ENCODE results near the gene CSMD2.
A peak's percentile ranks its signal among the peaks of the same experiment; 100 is the strongest.

CSMD2 gene

DNA sequence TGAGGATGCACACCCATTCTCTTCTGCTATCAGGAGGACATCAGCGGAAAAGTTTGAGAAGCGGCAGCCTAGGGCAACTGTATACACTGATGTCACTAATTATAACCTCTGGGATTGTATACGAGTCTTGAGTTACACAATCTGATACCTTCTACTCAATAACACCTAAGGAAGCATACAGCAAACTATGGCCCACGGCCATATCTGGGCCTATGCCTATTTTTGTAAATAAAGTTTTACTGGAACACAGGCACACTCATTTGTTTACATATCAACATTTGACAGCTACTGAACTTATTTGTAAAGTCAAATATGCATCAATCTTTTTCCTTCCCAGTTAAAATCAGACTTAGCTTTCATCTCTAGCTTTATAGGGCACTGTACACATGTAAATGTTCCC lies 505.4 kb downstream of the CSMD2 start:
- no peak for DNase-seq

GRCh38 chr1:33657833-33658232 lies 507.2 kb downstream of the CSMD2 start:
- DNase-seq: no peak

GRCh38 chr1:33656467-33657005 lies 508.5 kb downstream of the CSMD2 start:
- DNase-seq: no peak

- DNase-seq: peak; percentile 71
Measured at GRCh38 chr1:33655496-33655895, 509.5 kb downstream of the CSMD2 start.

DNA sequence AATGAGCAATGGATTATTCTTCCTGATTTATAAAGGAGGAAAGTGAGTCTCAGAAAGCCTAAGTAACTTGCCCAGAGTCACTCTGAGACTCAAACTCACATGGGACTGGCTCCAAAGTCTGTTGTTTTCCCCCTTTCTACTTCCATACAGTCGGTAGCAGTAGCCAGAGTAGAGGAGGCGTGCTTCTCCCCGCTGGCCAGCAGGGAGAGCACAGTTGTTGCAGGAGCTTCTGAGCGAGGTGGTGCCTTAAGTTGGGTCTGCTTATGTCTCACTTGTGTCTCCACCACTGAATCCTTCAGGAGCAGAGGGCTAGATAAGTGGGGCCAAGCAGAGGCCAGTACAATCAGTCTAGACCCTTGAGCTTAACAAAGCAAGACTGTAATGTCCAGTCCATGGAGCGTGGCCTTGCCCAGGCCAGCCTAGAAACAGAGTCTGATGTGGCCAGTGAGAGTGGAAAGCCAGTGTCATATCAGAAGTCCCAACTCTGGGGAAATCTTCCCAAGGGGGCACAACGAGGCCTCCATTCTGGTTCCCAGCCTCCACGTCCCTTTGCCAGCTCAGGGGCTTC lies 510.7 kb downstream of the CSMD2 start:
- DNase-seq: no peak

DNA sequence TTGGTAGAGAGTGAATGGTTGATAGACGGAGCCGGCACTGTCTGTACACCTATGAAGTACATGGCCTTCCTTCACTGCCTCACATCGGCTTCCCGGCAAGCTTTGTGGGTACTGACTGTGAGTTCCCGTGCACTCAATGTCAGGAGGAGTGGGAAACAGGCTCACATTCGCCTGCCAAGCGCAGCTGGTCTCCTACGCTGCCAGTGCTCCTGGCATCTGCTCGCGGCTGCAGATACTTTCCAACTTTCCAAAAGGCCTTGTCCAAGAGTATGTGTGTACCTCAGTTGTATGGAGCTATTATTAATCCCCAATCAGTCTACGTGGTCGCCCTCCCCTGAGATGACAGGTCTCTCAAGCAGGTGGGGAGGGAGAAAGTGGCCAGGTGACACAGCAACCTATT lies 511.8 kb downstream of the CSMD2 start:
- peak; percentile 49 for DNase-seq

- DNase-seq: no peak
Measured at GRCh38 chr1:33650708-33651107, 514.3 kb downstream of the CSMD2 start.

- no peak for DNase-seq
Measured at GRCh38 chr1:33649759-33650158, 515.3 kb downstream of the CSMD2 start.

- DNase-seq: no peak
Measured at GRCh38 chr1:33643216-33643615, 521.8 kb downstream of the CSMD2 start.

DNA sequence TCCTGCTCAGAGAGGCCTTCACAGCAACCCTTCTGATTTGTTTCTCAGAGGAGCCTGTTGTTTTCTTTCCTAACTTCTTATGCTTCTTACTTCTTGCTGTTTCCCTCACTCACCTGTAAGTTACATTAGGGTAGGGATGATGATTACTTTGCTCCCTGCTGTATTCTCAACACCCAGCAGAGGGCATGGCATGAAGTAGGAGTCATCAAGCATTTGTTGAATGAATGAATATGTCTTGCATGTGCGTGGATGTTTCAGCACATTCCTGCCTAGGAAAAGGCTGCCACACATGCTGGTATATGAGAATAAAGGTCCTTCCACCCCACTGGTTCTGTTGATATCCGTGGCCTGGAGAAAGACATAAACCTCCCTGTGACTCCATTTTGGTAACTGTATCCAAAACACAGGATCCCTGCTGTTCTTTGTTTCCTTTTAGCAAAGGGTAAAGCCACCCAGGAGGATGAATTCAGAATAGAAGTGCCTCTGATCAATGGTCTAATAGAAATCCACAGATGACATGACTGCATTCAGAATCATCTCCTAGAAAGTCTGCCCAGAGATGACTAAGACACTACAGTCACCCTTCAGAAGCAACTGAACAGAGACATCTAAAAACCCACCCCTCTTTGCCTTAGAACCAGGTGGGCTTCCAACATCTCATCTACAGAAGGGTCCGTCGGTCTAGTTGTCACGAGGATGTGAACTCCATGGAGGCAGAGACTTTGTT lies 523.8 kb downstream of the CSMD2 start:
- DNase-seq: no peak

DNA sequence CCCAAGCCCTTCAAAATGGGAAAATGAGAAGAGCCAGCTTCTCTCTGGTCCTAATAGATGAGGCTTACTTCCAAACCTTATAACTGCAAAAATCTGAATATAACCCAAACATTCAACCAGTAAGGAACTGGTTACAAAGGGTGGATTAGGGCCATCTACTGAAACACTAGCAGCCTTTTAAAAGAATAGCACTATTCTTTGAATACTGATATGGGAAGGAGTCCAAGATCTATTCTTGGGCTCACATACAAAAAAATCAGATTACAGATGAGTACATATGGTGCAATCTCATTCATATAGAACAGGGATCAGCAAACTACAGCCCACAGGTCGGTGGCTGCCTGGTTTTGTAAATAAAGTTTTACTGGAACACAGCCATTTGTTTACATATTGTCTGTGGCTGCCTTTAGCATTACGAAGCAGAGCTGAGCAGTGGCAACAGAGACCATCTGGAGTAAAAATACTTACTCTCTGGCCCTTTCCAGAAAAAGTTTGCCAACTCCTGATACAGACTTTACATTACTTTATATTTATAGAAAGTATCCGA lies 524.8 kb downstream of the CSMD2 start:
- DNase-seq: no peak

DNA sequence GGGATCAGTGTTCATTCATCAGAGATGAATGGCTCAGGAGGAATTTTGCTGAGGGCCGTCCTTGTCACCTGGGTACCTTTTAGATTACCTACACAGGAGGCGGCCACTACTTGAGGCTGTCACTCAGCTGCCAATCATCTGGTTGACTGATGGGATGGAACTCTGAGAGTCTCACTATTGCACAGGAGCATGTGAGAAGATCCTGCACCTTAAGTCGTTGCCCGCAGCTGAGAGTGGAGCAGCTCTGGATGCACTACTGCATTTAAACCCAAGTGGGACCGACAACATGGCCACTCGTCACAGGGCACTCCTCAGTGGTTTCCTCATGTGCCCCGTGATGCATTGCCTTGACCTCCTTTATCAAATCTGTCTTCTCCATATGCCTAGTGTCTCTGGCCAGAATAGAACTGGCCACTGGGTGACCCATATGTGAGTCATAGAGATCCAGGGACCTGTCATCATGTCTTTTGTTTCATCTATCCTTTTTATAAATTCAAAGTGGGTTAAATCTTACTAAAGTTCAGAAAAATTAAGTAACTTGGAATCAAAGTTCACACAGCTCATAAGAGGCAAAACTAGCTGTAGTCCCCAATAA lies 527.1 kb downstream of the CSMD2 start:
- no peak for DNase-seq

GRCh38 chr1:33636209-33636608 lies 528.8 kb downstream of the CSMD2 start:
- no peak for DNase-seq

DNA sequence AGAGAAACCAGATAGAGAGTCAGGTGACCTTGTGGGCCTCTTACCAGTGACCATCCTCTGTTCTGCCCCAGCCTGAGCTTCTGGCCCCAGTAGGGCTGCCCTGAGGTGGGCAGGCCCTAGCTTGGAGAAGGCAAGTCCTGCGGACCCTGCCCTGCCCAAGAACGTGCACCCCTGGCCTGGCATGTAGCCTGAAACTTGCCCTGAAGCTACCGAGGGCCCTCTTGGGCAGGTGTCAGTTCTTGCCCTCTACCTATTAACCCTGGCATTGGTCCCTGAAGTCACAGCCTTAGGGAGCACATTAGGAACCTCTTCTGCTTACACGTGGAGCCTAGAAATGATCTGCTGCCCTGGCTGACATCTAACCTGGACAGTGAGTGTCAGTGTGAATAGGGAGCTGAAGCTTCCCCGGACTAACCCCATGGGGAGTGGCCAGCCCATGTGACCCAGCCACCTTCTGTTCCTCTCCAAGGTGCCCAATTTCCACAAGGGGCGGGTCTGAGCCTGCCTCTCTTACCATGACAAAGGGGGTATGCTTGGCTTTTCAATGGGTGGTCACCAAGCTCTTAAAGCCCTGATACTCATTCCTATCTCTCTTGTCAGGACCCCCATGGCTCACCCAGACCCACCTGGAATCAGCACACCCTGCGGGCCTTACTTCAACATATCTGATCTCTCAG lies 529.6 kb downstream of the CSMD2 start:
- no peak for DNase-seq

DNA sequence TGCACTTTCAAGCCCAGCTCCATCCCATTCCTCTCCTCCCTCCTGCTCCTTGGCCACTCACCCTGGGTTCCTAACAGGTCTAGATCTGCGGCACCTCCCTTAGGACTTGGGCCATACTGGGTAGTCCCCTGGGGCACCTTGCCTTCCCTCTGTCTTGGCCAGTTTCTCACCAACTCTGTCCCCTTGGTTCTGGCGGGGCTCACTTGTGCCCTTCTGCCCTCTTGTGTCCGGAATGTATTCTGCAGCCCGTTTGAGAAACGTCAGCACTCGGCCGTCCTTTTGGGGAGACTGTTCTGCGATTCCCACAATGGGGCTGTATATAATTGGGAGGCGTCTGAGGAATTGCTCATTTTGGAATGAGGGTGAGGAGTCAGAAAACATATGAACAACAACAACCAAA lies 530.2 kb downstream of the CSMD2 start:
- DNase-seq: no peak

GRCh38 chr1:33634143-33634542 lies 530.9 kb downstream of the CSMD2 start:
- DNase-seq: no peak

- DNase-seq: peak; percentile 90
Measured at GRCh38 chr1:33633019-33633801, 531.8 kb downstream of the CSMD2 start.

GRCh38 chr1:33630686-33631085 lies 534.3 kb downstream of the CSMD2 start:
- no peak for DNase-seq

- no peak for DNase-seq
Measured at GRCh38 chr1:33626801-33627200, 538.2 kb downstream of the CSMD2 start.

- DNase-seq: no peak
Measured at GRCh38 chr1:33624991-33625870, 539.8 kb downstream of the CSMD2 start.

- DNase-seq: no peak
Measured at GRCh38 chr1:33624261-33624990, 540.6 kb downstream of the CSMD2 start.
